Right renal cortex interstitium (tissue), 3 donors: ENCODE measurements around the gene ERP44. TPM values are rescaled to one million over a fixed set of nuclear protein-coding genes. Genes with fewer than 3 reads are reported as not detected.
"Not testable (repeated sequence)": the region's sequence is repeated elsewhere in the genome, so short reads cannot be mapped to it uniquely, and the experiment has no call there.

Experiments
- DNase-seq, 3 donors: peaks; one replicate each; pipeline ENCODE4 v3.0.0-alpha.2; 2013; ENCODE audit warnings: low read depth in 3 of 3, low spot score in 2 of 3
- polyA plus RNA-seq, 3 donors: library from polyadenylated mRNA; unstranded; fragments of 120-200 nt; gene quantifications; one replicate each; pipeline ENCODE4 v1.2.1, GENCODE V29; 2013; ENCODE audit not compliant: insufficient read length in 3 of 3

Gene ERP44
- polyA plus RNA-seq, 3 donors, result 39.8 to 43.6 (median 40.0) TPM

DNA sequence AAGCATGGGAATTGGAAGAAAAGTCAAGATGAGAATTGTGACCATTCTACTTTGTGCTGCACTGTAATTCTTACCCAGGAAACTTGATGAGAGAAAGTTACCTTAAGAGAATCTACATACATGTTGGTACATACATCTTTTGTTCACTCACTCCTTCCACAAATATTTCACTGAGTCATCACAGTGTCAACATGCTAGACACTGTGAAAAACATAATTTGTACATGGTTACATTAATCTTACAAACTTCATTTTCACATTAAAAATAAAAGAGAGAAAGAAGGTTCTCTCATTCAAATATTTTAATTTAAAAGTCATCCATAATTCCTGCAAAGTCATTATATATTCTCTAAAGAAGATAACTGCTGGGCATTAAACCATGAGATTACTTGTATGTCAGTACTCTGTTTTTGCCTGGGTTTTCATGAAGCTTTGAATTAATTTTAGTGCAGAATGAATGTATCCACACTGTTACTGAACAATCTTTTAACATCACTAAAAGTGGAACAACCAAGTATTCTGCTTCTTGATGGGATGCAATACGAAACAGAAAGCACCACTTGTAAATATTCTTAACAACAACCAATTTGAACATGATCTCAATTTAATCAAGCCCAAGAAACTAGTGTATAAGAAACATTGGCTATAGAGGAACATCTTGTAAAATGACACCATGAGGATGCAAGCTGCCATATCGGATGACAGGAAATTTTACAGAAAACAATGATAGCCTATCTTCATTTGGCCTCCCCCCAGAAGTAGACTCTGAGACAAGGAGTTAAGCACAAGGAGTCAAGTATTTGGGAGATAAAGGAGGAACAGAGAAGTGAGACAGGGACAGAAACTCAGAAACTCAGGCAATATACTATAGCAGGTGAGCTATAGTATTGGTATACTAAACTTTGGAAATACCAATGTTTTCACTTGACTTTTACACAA lies 28.4 kb downstream of the ERP44 start:
- DNase-seq, result no peak

DNA sequence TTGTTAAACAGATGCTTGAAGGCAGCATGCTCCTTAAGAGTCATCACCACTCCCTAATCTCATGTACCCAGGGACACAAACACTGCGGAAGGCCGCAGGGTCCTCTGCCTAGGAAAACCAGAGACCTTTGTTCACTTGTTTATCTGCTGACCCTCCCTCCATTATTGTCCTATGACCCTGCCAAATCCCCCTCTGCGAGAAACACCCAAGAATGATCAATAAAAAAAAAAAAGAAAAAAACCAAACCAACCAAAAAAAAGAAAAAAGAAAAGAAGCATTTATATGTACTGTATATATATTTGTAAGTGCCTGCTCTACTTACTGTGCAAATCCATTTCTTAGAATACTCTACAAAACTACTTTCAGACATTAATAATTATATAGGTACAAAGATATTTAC lies 29.7 kb downstream of the ERP44 start:
- not testable (repeated sequence) for DNase-seq

DNA sequence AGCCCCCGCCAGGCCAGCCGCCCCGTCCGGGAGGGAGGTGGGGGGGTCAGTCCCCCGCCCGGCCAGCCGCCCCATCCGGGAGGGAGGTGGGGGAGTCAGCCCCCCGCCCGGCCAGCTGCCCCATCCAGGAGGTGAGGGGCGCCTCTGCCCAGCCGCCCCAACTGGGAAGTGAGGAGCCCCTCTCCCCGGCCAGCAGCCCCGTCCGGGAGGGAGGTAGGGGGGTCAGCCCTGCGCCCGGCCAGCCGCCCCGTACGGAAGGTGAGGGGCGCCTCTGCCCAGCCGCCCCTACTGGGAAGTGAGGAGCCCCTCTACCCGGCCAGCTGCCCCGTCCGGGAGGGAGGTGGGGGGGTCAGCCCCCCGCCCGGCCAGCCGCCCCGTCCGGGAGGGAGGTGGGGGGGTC lies 30.8 kb downstream of the ERP44 start:
- DNase-seq, result not testable (repeated sequence)

DNA sequence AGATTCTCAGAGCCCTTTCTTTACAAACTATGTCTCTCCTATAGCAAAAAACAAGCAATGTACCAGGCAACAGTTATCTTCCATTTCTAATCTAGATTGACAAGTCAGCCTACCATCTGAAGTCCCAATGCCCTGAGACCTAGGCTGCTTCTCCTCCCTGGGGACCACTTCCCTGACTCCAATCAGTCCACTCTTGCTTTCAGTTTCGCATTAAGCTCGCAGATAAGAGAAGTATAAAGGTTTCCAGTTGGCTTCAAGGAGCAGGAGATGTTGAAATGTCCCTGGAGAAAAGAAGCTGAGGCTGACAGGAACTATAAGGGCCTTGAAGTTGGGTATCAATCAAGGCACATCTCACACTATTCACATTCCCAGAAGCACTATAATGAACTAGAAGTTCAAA lies 32.3 kb downstream of the ERP44 start:
- DNase-seq, result no peak

DNA sequence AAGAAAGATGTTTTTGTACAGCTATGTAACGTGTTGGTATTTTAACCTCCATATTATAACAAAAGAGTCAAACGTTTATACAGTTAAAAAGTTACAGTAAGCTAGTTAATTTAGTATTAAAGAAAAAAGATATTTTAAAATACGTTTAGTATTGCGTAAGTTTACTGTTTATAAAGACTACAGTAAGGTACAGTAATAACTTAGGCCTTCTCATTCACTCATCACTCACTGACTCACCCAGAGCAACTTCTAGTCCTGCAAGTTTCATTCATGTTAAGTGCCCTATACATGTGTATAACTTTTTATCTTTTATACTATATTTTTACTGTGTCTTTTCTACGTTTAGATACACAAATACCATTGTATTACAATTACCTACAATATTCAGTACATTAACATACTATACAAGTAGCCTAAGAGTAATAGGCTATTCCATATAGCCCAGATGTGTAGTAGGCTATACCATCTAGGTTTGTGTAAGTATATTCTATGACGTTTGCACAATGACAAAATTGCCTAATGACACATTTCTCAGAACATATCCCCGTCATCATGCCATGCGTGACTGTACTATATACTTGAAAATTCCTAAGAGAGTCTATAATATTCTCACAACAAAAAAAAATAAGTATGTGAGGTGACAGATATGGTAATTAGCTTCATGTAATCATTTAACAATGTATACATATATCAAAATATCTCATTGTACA lies 33.8 kb downstream of the ERP44 start:
- DNase-seq, result no peak

DNA sequence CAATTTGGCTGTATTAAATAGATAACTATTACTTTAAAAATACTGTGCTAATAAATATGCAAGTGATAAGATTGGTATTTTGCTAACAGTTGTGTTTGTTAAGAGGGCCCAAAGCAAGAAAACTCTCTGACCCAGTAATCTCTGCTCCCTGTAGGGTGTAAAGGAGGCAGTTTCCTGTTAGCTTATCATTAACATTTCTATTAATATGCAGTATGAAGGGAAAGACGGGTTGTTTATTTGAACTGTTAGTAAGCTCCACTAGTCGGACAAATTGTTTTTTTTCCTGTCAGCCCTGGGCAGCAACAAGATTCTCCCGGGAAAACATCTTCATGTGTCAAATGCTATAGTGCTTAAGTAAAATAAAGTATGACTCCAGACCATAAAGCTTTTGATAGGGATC lies 35.6 kb downstream of the ERP44 start:
- no peak for DNase-seq

DNA sequence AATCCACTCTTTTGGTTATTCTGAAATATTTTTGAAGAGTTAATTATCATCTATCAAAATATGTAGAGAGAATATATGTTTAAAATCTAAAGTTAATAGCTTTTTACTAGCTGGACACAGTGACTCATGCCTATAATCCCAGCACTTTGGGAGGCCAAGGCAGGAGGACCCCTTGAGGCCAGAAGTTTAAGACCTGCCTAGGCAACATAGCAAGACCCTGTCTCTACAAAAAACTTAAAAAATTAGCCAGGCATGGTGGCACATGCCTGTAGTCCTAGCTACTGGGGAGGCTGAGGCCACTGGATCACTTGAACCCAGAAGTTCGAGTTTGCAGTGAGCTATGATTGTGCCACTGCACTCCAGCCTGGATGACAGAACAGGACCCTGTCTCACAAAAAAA lies 36.1 kb downstream of the ERP44 start:
- not testable (repeated sequence) for DNase-seq

DNA sequence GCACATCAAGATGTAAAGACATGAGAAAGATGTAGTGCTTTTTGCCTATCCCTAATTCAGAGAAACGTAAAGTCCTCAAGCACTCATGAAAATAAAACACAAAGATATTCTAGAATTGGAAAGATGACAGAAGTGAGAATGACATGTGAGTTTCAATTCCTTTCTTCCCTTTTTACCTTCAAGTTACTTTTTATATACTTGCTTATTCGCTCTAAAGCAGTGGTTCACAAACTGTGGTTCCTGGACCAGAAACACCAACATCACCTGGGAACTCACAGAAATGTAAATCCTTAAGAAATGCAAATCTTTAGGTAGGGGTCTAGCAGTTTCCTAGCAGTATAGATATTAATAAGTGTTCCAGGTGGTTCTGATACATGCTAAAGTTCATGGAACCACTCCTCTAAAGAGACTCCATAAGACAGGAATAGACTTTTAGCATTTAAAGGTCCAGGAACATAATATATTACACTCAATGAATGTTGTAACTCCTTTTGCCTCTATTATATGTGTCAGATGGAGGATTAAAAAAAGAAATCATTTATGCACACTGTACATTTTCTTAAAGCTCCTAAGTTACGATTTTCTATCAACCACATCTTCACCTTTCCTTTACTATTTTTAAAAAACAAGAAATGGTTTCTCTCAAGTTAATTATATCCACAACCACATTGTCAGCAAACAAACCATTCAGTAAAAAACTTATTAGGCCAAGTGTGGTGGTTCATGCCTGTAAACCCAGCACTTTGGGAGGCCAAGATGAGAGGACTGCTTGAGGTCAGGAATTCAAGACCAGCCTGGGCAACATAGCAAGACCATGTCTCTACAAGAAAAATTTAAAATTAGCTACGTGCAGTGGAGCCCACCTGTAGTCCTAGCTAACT lies 39.9 kb downstream of the ERP44 start:
- no peak for DNase-seq

DNA sequence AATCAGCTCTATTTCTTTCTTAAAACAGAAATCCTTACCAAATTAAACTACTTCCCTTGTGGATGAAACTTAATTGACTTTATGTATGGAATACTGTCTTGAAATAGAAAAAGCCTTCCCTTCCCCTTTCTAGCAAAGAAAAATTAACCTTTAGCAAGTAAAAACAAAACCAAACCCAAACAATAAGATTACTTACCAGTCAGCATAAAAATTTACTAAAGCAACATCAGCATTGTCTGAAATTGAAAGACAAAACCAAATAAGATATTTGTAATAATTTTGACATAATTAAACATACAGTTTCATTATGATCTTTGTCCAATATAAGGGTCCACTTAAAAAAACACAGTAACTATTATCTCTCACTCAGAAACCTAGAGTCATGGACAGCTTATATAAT lies 41.2 kb downstream of the ERP44 start:
- DNase-seq, result no peak

DNA sequence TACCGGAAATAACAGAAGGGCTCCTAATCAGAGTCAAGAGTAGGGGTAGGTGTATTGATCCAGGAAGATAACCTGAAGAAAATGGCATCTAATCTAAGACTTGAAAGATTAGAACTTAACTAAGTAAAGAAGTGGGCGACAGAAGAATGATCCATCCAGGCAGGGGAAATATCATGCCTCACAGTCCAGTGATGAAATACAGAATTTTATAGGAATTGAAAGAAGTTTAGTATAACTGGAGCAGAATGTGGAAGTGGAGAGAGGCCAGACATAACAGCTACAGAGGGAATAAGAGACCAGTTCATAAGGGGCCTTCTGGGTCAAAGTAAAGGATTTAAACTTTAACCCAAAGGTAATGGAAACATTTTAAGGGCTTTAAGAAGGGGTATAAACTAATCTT lies 42.2 kb downstream of the ERP44 start:
- DNase-seq, result no peak

DNA sequence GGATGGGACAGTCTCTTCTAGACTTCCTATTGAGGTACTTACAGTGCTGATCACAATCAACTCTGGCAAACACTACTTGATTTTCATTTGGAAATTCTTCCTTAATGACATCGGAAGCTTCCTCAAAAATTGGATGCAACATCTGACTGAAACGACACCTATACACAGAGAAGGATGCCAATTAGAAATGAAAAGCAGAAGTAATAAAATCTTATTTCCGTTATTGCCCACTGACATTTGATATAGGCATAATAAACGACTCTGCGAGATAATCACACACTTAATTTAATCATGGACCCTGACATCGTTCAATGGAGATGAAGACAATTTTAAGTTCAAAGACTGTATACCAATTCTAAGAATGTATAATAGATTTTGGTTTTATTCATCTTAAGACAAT lies 46.4 kb downstream of the ERP44 start:
- no peak for DNase-seq

DNA sequence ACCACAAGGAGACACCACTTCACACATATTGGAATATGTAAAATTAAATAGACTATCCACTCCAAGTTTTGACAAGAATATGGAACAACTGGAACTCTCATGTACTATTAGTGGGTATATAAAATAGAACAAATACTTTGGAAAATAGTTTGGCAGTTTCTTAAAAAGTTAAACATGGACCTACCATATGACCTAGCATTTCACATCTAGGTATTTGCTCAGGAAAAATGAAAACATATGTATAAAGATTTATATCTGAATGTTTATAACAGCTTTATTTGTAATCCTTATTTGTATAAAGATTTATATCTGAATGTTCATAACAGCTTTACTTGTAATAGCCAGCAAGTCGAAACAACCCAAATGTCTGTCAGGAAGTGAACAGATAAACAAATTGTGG lies 49.2 kb downstream of the ERP44 start:
- DNase-seq, result no peak

DNA sequence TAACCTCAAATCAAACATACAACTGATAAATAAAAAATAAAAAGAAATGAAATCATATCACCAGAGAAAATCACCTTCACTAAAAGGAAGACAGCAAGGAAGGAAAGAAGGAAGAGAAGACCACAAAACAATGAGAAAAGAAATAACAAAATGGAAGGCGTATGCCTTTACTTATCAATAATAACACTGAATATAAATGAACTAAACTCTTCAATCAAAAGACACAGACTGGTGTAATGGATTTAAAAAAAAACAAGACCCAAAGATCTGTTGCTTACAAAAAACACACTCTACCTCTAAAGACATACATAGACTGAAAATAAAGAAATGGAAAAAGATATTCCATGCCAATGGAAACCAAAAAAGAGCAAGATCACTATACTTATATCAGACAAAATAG lies 60.3 kb downstream of the ERP44 start:
- DNase-seq, result no peak

DNA sequence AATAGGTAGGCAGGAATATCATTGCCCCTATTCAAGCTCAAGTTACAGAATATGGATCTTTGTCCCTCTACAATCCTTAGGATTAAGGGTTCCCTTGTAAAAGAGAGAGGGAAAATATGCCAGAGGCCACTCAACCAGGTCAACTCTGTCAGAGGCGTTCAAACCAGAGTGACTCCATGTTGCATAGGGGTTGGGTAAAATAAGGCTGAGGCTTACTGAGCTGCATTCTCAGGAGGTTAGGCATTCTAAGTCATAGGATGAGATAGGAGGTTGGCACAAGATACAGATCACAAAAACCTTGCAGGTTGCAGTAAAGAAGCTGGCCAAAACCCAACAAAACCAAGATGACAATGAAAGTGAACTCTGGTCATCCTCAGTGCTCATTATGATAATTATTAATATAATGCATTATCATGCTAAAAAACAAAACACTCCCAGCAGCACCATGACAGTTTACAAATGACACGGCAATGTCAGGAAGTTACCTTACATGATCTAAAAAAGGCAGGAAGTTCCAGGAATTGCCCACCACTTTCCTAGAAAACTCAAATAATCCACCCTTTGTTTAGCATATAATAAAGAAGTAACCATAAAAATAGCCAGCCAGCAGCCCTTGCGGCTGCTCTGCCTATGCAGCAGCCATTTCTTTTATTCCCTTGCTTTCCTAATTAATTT lies 64.8 kb downstream of the ERP44 start:
- DNase-seq, result no peak

DNA sequence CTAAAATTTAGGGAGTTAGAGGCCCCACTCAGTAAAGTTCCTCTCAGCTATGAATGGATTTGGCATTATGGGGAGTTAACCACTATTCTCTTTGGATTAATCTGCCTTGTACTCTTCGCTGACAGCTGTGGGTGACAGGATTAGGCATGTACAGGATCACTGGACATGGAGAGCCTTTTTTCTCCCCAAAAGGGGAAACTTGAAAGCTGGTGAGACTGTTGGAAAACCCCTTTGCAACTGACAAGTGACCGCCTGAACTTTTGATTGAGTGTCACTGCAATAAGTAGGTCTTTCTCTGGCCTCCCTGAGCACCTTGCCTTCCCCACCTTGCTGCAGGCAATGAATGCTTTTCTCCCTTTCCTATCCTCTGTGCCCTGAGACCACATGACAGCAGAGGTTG lies 68.3 kb downstream of the ERP44 start:
- no peak for DNase-seq

DNA sequence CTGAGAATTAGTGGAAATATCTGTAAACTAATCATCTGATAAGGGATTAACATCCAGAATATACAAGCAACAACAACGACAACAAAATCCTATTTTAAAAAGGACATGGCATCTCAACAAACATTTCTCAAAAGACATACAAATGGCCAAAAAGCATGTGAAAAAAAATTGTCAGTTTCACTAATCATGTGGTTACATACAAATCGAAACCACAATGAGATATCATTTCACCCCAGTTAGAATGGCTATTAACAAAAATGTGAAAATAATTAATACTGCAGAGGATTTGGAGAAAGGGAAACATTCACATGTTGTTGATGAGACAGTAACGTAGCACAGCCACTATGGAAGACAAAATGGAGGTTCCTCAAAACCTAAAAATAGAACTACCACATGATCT lies 69.5 kb downstream of the ERP44 start:
- no peak for DNase-seq

DNA sequence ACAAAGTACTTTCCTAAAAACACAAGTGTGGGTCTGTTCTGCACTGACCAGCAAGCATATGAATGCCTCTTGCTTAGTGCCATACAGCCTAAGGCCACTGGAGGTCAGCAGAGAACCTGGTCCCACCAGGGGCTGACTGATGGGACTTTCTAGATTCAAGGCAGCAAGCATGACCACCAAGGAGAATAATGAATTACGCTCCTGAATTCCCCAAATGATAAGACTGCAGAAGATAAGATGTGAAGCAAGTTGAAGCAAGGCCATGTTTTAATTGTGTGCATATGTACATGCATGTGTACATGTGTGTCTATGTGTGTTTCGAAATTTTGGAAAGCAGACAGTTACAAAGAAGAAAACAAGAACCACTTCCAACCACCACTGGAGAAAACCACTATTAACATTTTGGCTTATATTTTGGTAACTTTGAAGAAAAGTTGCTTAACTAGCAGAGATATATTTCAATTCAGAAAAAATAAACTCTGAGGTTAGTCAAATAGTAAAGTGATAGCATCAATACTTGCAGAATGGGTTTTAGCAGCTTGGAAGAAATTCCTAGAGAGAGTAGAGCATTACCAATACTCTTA lies 70.5 kb downstream of the ERP44 start:
- peak; percentile 27 to 44 (median 41) for DNase-seq

DNA sequence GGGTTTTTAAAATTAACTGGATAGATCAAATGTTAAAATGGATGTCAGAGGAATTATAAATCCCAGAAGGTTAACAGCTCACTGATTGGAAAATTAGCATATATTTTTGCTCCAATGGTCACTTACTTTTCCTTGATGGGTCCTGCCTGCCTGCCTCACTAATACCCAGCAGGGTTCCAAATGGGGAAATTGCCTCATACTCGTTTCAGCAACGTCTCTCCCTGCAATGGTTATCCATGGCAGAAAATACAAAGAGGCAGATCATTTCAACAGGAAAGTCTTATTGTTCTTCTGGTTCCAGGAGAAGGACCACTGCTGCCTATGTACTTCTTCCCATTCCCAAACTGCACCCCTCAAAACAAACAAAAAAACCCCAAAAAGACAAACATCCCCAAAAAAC lies 71.3 kb downstream of the ERP44 start:
- DNase-seq, result no peak

DNA sequence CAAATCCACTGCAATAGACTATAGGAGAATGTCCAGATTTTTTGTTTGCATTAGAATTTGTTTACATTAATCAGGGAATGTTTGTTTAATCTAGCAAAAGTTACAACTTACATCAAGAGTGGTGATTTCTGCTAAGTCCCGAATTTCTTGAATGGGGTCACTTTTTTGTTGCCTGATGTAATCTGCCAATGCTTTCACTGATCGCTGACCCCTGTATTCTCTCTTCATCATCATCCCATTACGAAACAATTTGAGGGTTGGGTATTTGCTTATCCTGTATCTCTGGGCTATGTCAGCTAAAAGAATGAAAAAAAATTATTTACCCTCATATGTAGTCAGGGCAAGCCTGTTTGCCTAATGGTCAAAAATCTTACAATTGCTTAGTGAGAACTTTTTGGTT lies 76.9 kb downstream of the ERP44 start:
- no peak for DNase-seq

DNA sequence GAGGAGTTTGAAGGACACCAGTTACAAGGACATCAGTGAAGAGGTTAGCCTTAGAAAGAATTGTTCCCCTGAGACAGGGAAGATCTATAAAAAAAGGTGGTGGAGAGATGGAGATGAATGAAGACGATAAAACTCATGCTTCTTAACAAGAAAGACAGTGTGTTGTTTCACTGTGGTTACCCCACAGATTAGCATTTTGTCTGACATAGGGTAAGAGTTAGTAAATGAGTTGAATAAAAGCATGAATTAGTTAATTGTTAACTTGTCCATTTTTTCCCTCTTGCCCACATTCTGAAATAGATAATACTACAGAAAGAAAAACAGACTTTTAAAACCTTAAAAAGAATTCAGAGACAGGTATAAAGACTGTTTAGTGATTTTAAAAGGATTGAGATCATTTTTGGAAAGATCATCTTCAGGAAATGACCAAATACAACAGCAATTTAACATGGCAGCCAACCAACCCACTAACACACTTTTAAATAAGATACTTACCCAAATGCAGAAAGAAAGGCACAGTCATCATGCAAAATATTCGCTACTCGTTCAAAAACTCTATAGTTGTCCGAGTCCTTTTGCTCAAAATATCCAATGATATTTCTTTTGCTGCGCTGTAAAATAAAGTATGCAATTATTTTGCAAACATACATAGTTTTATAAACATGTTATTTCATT lies 78.5 kb downstream of the ERP44 start:
- no peak for DNase-seq
